ENCODE measurements around the gene CMIP. TPM values are rescaled to one million over a fixed set of nuclear protein-coding genes. Genes with fewer than 3 reads are reported as not detected.
"Not testable (repeated sequence)": the region's sequence is repeated elsewhere in the genome, so short reads cannot be mapped to it uniquely, and the experiment has no call there.

CMIP gene
- polyA plus RNA-seq, 3 donors from 2014 or later = 0.53 to 1.7 TPM; not detected in 1

DNA sequence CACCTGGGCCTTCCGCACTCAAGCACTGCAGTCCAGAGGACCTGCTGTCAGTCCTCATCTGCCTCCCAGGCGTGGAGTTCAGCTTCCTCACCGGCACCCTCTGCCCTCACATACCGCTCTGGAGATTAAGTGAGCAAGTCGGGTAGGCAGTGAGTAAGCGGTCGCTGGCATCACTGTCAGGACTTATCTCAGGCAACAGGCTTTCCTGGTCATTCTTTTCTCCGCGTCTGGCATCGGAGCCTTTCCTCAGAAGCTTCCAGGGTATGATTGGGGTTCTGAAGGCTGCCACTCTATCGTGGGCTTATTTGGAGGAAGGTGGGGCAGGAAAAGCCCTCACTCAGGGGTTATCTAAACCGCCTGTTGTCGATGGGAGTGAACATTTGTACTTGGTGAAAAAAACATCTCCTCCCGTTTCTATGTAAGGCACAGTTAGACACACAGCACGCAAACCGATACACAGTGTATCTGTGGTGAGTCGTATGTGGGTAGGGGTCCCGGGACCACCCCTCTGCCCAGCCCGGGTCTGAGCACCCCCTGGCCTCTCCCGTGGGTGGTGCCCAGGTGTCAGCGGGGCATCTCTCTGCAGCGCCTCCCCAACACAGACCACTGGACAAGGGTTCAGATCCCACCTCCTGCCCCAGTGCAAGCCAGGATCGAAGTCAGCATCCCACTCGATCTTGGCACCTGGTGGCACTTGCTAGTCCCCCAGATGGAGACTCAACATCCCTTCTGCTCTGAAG, 242.0 kb downstream of the CMIP start:
- DNase-seq = no peak
- Mint-ChIP-seq H3K4me1 (peaks cover 24 to 28% of the 10 kb centered on the region in 2 donors), H3K36me3 (peaks cover 0 to 11% (median 2%) of the 10 kb centered on the region in 3 donors), H3K27ac (no peak overlapping the region), H3K4me3 (no peak overlapping the region), H3K27me3 (ENCODE audit: low read depth in 3 of 3) (peaks cover 0 to 3% (median 2%) of the 10 kb centered on the region in 3 donors), H3K9me3 (no peaks in the 10 kb centered on the region)

DNA sequence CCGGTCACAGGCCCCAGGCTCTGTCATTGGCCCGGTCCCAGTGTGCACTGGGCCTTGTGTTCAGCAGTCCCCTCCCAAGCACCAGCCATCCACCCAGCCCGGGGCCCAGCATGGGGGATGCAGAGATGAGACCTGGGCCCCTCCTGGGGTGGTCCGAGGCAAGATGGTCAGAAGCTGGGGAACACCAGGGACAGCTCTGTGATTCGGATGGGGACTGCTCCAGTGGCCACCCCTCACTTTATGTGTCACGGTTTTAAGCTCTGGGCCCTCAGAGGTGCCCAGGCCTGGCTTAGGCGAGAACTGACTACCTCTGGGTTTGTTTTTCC, 242.5 kb downstream of the CMIP start:
- Mint-ChIP-seq H3K9me3 (no peaks in the 10 kb centered on the region), H3K4me1 (peaks cover 24 to 28% of the 10 kb centered on the region in 2 donors), H3K4me3 (no peak overlapping the region), H3K27me3 (ENCODE audit: low read depth in 3 of 3) (peaks cover 0 to 3% (median 2%) of the 10 kb centered on the region in 3 donors), H3K27ac (no peak overlapping the region), H3K36me3 (peaks cover 4 to 7% (median 6%) of the 10 kb centered on the region in 3 donors)
- no peak for DNase-seq

DNA sequence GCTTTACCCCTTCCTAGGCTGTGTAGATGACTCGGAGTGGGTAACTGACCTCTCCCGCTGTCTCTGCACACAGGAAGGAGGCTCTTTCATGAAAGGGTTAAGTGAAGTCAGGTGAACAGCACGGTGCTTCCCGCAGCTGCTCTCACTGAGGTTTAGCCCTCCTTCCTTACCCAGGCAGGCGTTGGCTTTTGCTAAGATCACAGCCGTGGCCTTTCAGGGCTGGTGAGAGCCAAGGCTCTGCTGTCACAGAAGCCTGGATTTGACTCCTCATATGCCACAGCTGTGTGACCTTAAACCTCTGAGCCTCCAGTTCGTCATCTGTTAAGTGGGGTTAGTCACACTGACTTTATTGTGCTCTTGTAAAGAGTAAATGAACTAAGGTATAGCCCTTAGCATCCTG, 243.6 kb downstream of the CMIP start:
- no peaks in the 10 kb centered on the region for H3K9me3 Mint-ChIP-seq
- peaks cover 4 to 12% (median 6%) of the 10 kb centered on the region in 3 donors for H3K36me3 Mint-ChIP-seq
- no peak overlapping the region for H3K4me3 Mint-ChIP-seq
- peak overlapping the region in 4 of 6 donors; percentile 2 to 36 (median 34) for H3K27ac Mint-ChIP-seq
- peaks cover 24 to 27% of the 10 kb centered on the region in 2 donors for H3K4me1 Mint-ChIP-seq
- H3K27me3 Mint-ChIP-seq (ENCODE audit: low read depth in 3 of 3) = peaks cover 0 to 6% (median 2%) of the 10 kb centered on the region in 3 donors
- no peak for DNase-seq

DNA sequence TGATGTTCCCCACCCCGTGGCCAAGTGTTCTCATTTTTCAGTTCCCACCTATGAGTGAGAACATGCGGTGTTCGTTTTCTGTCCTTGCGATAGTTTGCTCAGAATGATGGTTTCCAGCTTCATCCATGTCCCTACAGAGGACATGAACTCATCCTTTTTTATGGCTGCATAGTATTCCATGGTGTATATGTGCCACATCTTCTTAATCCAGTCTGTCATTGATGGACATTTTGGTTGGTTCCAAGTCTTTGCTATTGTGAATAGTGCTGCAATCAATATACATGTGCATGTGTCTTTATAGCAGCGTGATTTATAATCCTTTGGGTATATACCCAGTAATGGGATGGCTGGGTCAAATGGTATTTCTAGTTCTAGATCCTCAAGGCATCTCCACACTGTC, 244.2 kb downstream of the CMIP start:
- H3K27me3 Mint-ChIP-seq (ENCODE audit: low read depth in 3 of 3); H3K4me3 Mint-ChIP-seq; DNase-seq; H3K9me3 Mint-ChIP-seq: not testable (repeated sequence)
- Mint-ChIP-seq H3K4me1 (peaks cover 24 to 27% of the 10 kb centered on the region in 2 donors), H3K27ac (peak overlapping the region in 2 of 6 donors; percentile 40 to 53), H3K36me3 (peaks cover 4 to 12% (median 7%) of the 10 kb centered on the region in 3 donors)

DNA sequence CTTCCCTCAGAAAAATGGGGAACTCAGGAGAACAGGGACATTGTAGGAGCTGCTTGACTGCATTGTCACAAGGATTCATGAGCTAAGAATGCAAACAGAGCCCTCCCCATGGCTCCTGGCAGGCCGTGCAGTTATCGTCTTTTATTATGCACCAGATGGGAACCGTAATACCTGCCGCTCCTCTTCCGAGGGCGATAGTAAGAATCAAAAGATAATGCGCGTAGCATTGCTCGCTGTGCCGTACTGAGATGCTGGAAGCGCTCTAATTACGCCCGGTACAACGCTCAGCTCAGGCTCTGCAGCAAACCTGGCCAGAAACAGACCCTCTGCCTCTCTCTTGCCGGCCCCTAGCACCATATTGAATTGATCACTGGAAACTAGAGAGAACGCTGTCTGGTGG, 247.4 kb downstream of the CMIP start:
- Mint-ChIP-seq H3K36me3 (peaks cover 12 to 19% (median 12%) of the 10 kb centered on the region in 3 donors), H3K9me3 (no peaks in the 10 kb centered on the region), H3K27ac (no peak overlapping the region), H3K4me3 (no peak overlapping the region), H3K27me3 (ENCODE audit: low read depth in 3 of 3) (peaks cover 0 to 9% (median 2%) of the 10 kb centered on the region in 3 donors), H3K4me1 (peaks cover 24 to 26% of the 10 kb centered on the region in 2 donors)
- no peak for DNase-seq

DNA sequence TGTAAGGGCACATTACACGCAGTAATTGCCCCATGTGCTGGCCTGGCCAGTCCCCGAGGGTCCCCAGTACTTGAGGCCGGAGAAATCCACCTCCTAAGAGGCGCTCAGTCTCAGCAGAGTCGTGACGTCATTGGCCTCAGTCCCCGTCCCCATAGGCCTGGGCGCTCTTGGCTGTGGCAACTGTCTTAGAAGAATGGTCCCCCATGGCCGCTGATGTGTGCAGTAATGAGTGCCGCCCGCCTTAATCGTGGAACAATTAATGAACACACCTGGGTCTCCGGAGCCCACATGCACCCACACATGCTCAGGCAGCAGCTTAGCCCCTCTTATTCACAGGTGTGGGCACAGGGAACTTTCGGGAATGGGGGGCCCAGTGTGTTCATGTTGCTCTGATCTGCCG, 248.0 kb downstream of the CMIP start:
- H3K36me3 Mint-ChIP-seq = peaks cover 12 to 19% (median 12%) of the 10 kb centered on the region in 3 donors
- DNase-seq = no peak
- peaks cover 0 to 10% (median 2%) of the 10 kb centered on the region in 3 donors for H3K27me3 Mint-ChIP-seq (ENCODE audit: low read depth in 3 of 3)
- H3K4me1 Mint-ChIP-seq = peaks cover 23 to 24% of the 10 kb centered on the region in 2 donors
- no peaks in the 10 kb centered on the region for H3K9me3 Mint-ChIP-seq
- peak overlapping the region in 1 of 6 donors; percentile 22 for H3K27ac Mint-ChIP-seq
- H3K4me3 Mint-ChIP-seq = no peak overlapping the region

DNA sequence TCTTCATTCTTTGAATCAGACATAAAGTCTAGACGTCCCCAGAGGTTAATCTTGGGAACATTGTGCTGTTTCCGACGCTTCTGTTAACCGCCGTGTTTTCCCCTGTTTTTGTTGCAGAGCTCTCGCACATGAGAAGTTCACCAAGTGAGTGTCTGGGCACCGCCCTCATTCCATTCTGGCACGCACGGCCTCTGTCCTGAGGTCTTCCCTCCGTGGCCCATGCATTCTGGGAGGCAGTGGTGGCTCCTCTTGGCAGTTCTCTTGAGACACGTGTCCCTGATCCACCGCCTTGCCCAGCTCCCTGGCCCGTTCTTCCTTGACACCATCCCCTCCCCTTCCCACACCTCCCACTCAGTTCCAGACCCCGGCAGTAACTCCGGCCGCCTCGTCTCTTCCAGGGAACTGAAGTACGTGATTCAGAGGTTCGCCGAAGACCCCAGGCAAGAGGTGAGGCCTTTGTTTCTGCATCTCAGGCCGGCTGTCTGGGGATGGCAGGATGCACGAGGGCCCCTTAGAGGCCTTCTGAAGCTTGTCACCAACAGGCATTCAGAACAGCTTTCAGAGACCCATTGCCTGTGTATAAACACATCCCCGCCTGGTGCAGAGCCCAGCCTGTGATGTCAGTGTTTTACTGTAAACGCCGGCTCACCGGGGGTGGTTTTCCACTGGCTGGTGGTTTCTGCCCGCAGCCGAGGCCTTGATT, 248.6 kb downstream of the CMIP start:
- peak overlapping the region in 2 of 6 donors; percentile 22 to 39 for H3K27ac Mint-ChIP-seq
- H3K4me3 Mint-ChIP-seq = no peak overlapping the region
- no peak for DNase-seq

DNA sequence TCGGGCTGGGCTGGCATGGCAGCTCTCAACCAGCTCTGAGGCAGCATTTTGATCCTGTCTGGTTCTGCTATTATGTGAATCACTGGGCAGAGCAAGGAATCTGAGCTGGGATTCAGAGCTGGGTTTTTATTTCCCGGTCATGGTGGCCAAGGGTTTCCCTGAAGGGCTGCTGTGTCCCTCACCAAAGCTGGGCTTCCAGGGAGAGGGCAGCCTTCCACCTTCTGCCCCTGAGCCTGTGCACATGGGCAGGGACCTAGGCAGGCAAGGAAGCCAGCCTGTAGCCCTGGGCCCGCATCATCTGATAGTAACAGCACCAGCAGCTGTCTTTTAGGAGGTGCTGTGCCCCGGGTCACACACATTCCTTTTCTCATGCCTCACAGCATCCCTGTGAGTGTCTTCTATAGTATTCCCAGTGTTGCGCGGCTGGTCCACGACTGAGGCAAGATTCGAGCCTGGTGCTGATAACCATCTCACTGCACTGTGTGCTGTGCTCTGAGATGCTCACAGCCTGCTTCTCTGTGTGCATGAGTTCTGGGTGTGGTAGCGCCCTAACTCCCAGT, 249.2 kb downstream of the CMIP start:
- Mint-ChIP-seq H3K27me3 (ENCODE audit: low read depth in 3 of 3) (peaks cover 0 to 9% (median 2%) of the 10 kb centered on the region in 3 donors), H3K4me3 (no peak overlapping the region), H3K9me3 (no peaks in the 10 kb centered on the region), H3K36me3 (peaks cover 12 to 24% (median 12%) of the 10 kb centered on the region in 3 donors), H3K27ac (peak overlapping the region in 5 of 6 donors; percentile 22 to 51 (median 35)), H3K4me1 (peaks cover 11 to 15% of the 10 kb centered on the region in 2 donors)
- no peak for DNase-seq

More for the DNA sequence above, 248.6 kb downstream of the CMIP start:
- no peaks in the 10 kb centered on the region for H3K9me3 Mint-ChIP-seq
- H3K27me3 Mint-ChIP-seq (ENCODE audit: low read depth in 3 of 3) = peaks cover 0 to 9% (median 2%) of the 10 kb centered on the region in 3 donors
- H3K36me3 Mint-ChIP-seq = peaks cover 12 to 19% (median 12%) of the 10 kb centered on the region in 3 donors
- peaks cover 17 to 18% of the 10 kb centered on the region in 2 donors for H3K4me1 Mint-ChIP-seq

DNA sequence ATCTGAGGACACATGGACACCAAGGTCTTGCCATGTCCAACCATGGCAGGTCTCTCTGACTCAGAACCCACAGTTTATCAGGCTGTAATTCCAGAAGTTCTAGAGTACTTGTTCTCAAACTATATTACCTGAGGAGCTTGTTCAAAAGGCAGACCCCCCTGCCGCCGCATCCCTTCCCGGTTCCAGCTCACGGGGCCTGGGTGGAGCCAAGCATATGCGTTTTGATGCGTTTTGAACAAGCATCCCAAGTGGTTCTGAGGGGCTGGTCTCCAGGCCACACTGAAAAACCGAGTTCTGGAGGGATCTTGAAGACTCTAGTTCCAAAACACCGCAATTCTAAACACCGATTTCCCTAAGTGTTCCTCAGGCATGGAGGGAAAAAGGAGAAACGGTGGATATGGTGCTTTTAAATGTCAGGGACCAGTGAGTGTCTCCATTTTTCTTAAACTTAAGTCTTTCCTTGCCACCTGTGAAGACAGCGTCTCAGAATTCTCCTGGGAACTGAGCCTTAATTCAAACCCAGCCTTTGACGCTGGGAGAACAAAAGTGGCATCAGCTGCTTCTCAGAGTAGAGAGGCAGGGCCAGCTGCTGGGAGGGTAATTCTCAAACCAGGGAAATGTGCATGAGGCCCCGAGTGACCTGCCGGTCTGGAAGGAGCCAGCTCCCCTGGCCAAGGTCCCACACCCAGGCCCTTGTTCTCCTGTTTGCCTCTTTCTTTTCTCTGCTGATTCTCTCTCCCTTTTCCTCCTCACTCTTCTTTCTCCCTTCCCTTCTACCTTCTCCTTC, 250.1 kb downstream of the CMIP start:
- DNase-seq = no peak
- peaks cover 2 to 8% of the 10 kb centered on the region in 2 donors for H3K4me1 Mint-ChIP-seq
- H3K4me3 Mint-ChIP-seq = no peak overlapping the region
- peaks cover 0 to 9% (median 2%) of the 10 kb centered on the region in 3 donors for H3K27me3 Mint-ChIP-seq (ENCODE audit: low read depth in 3 of 3)
- peak overlapping the region; percentile 5 to 66 (median 56) for H3K27ac Mint-ChIP-seq
- no peaks in the 10 kb centered on the region for H3K9me3 Mint-ChIP-seq
- H3K36me3 Mint-ChIP-seq = peaks cover 12 to 24% (median 12%) of the 10 kb centered on the region in 3 donors

DNA sequence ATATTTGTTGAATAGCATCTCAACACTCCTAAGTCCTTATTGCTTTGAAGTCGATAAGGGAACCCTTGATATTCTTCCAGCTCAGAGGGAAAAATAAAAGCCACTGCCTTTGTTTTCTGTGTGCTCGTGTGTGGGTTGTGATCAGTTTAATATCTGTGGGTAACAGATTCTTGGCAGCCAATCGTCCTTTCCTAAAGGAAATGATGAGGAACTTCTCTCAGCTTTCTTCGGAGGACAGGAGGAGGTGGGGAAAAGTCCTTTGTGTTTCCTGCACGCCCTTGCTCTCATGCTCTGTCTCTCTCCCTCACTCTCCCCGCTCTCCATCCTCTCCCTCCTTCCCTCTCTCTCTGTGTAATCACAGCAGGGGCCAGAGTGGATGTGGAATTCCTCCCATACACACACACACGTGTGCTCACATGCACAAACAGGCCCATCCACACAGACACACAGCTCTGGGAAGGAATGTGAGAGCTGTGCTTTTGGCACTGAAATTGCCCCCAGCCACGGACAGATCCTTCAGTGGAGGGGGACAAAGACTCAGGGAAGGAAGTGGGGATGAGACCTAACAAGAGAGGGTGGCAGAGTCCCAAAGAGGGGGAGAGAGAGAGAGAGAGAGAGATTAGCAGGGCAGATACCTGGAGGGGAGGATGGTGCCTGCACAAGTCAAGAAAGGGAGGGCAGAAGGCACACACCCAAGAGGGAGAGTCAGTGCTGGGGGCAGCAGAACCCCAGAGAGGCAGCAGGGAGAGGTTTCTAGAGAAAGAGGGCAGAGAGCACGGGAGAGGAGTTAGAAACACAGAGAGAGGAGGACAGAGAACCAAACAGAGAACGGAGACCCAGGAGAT, 250.9 kb downstream of the CMIP start:
- no peak for DNase-seq
- H3K9me3 Mint-ChIP-seq = no peaks in the 10 kb centered on the region
- H3K27ac Mint-ChIP-seq = peak overlapping the region; percentile 5 to 69 (median 65)
- H3K4me1 Mint-ChIP-seq = peaks cover 0 to 2% of the 10 kb centered on the region in 2 donors
- peaks cover 0 to 12% (median 2%) of the 10 kb centered on the region in 3 donors for H3K27me3 Mint-ChIP-seq (ENCODE audit: low read depth in 3 of 3)
- H3K4me3 Mint-ChIP-seq = no peak overlapping the region
- peaks cover 14 to 30% (median 15%) of the 10 kb centered on the region in 3 donors for H3K36me3 Mint-ChIP-seq

DNA sequence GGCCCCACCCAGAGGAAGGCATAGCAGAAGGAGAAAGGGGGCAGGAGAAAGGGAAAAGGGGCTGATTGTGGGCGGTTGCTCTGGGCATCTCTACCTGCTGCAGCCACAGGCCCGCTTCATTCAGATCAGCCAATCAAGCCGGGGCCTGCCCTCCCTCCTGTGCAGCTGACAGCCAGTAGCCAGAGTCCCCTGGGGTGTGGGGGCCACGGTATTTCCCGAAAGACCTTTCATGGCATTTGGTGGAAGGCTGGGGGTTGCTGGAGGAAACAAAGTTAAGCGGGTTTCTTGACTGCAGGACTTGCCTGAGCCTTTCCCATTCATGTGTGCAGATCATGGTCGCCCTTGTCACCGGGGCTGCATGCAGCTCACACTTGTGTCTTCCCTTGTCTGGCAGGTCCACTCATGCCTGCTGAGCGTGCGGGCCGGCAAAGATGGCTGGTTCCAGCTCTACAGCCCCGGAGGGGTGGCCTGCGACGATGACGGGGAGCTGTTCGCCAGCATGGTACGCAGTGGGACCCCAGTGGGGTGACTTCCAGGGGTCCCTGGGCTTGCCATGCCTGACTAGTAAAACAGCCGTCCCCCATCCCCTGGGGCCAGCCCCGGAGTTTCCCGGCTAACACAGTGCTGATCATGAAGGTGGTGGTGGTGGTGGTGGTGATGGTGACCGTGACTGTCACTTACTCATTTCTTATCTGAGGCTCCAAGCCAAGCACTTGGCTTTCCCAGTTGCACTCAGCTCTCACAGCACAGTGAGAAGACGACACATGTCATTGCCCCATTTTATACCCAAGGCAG, 251.8 kb downstream of the CMIP start:
- H3K36me3 Mint-ChIP-seq = peaks cover 17 to 30% (median 20%) of the 10 kb centered on the region in 3 donors
- peak overlapping the region in 4 of 6 donors; percentile 35 to 78 (median 58) for H3K27ac Mint-ChIP-seq
- DNase-seq = no peak
- peaks cover 0 to 2% of the 10 kb centered on the region in 2 donors for H3K4me1 Mint-ChIP-seq
- no peaks in the 10 kb centered on the region for H3K9me3 Mint-ChIP-seq
- H3K27me3 Mint-ChIP-seq (ENCODE audit: low read depth in 3 of 3) = peaks cover 0 to 15% (median 2%) of the 10 kb centered on the region in 3 donors
- no peak overlapping the region for H3K4me3 Mint-ChIP-seq
